Activated CD8-positive, alpha-beta memory T cell treated with anti-CD3 and anti-CD28 coated beads, Interleukin-2, amount 10 ng/mL, durations not matched to agents 7 days and 5 days (primary cell): ENCODE measurements around the gene TSACC. TPM values are rescaled to one million over a fixed set of nuclear protein-coding genes. Genes with fewer than 3 reads are reported as not detected.

Source experiments
- ATAC-seq: fragments of 150-1000 bp; cut with Tn5 transposase; one replicate; pipeline ENCODE4 v1.10.0; 2021; ENCODE audit warnings: moderate library complexity
- CTCF ChIA-PET: fragments of 350-600 bp; sonication (Branson Sonifier 250); formaldehyde crosslinking; loops from one replicate; lab custom pipeline; 2021; ENCODE audit warnings: antibody characterized with exemption; lab: Charles Lee
- DNase-seq: peaks from one replicate; pipeline ENCODE4 v3.0.0-alpha.2; 2020
- H3K27ac Mint-ChIP-seq: one replicate; pipeline ENCODE4 v1.8.0; 2021; ENCODE audit warnings: mild to moderate bottlenecking, mixed read lengths
- H3K27me3 Mint-ChIP-seq: one replicate; pipeline ENCODE4 v1.8.0; 2021; ENCODE audit warnings: mixed read lengths
- H3K36me3 Mint-ChIP-seq: one replicate; pipeline ENCODE4 v1.8.0; 2021; ENCODE audit warnings: mild to moderate bottlenecking, mixed read lengths
- H3K4me1 Mint-ChIP-seq: one replicate; pipeline ENCODE4 v1.8.0; 2021; ENCODE audit warnings: mixed read lengths
- H3K4me3 Mint-ChIP-seq: one replicate; pipeline ENCODE4 v1.8.0; 2021; ENCODE audit warnings: mild to moderate bottlenecking, moderate library complexity, mixed read lengths
- H3K9me3 Mint-ChIP-seq: one replicate; pipeline ENCODE4 v1.8.0; 2022; ENCODE audit warnings: low read depth, mixed read lengths
- total RNA-seq, 2 experiments: library from RNA; stranded (reverse); gene quantifications; one replicate each; pipeline ENCODE4 v1.2.3, GENCODE V29; 2021

Gene TSACC
- total RNA-seq = not detected

GRCh38 chr1:156338180-156338976, at the start of gene TSACC, which contains the start of gene CCT3:
Gene TSACC (plus strand): TSS chr1:156338526. CDS start chr1:156339758, 1,232 bp downstream.
Gene CCT3 (minus strand): TSS chr1:156338292. CDS start chr1:156338184, 108 bp downstream.
- peaks cover 27% of the 10 kb centered on the region for H3K36me3 Mint-ChIP-seq
- H3K9me3 Mint-ChIP-seq = no peaks in the 10 kb centered on the region
- peak within 1 kb of the TSS; percentile 89 for H3K27ac Mint-ChIP-seq
- H3K4me3 Mint-ChIP-seq = peak within 1 kb of the TSS; percentile 95
- DNase-seq (peak; percentile 99), ATAC-seq (peak; percentile 95)
- H3K27me3 Mint-ChIP-seq = peaks cover 10% of the 10 kb centered on the region
- H3K4me1 Mint-ChIP-seq = peaks cover 30% of the 10 kb centered on the region
- CTCF ChIA-PET = interaction anchor here (0.9 to 3.5 kb wide), 8 partner anchors 20 to 272 kb away, joined by 3 to 16 read pairs (median 4); partner anchors contain the start of gene GLMP

DNA sequence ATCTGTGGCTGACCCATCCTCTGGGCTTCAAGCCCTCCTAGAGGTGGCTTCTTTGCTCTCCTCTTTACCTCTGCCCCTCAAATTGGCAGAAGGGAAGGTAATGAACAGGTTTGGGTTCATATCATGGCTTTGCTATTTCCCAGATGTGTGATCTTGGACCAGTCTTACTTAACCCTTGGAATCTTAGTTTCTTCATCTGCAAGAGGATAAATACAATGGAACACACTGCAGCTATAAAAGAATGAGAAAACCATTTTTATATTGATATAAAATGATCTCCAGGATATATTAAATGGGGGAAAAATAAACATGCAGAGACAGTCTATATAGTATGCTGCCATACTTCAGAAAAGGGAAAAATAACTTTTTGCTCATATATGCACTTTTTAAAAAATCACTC, 48.5 kb upstream of the TSACC start:
- DNase-seq = no peak
- Mint-ChIP-seq H3K4me3 (no peak overlapping the region), H3K4me1 (peaks cover 7% of the 10 kb centered on the region), H3K9me3 (no peaks in the 10 kb centered on the region), H3K27me3 (no peaks in the 10 kb centered on the region), H3K27ac (no peak overlapping the region), H3K36me3 (peaks cover 8% of the 10 kb centered on the region)
- CTCF ChIA-PET = interaction anchor here (0.6 to 0.7 kb wide), 2 partner anchors 29 to 173 kb away, joined by 3 read pairs; no protein-coding TSS in a partner anchor
- ATAC-seq = no peak

GRCh38 chr1:156291226-156292061, 46.9 kb upstream of the TSACC start:
- DNase-seq (no peak), ATAC-seq (no peak)
- no peak overlapping the region for H3K27ac Mint-ChIP-seq
- peaks cover 18% of the 10 kb centered on the region for H3K4me1 Mint-ChIP-seq
- no peaks in the 10 kb centered on the region for H3K9me3 Mint-ChIP-seq
- peaks cover 8% of the 10 kb centered on the region for H3K36me3 Mint-ChIP-seq
- H3K27me3 Mint-ChIP-seq = no peaks in the 10 kb centered on the region
- CTCF ChIA-PET = interaction anchor here (0.5 kb wide), 1 partner anchor 803 kb away, joined by 3 read pairs; no protein-coding TSS in a partner anchor
- no peak overlapping the region for H3K4me3 Mint-ChIP-seq

DNA sequence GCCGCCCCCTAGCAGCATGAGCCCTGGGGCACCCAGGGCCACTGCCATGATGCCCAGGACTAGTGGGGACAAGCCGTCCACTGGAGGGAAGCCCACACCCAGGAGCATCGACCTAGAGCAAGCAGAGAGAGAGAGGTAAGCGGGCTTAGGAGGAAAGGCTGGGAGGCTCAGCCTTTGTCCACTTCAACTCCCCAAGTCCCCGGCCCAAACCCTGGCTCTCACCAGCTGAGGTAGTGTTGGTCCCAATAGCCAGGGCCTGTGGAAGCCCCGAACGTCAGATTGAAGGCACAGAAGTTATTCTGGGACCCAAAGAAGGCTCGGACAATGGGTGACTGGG, 45.3 kb upstream of the TSACC start:
- CTCF ChIA-PET = no interaction called here
- no peak overlapping the region for H3K27ac Mint-ChIP-seq
- no peak overlapping the region for H3K4me3 Mint-ChIP-seq
- DNase-seq (no peak), ATAC-seq (no peak)
- no peaks in the 10 kb centered on the region for H3K9me3 Mint-ChIP-seq
- no peaks in the 10 kb centered on the region for H3K27me3 Mint-ChIP-seq
- H3K36me3 Mint-ChIP-seq = peaks cover 8% of the 10 kb centered on the region
- peaks cover 18% of the 10 kb centered on the region for H3K4me1 Mint-ChIP-seq

DNA sequence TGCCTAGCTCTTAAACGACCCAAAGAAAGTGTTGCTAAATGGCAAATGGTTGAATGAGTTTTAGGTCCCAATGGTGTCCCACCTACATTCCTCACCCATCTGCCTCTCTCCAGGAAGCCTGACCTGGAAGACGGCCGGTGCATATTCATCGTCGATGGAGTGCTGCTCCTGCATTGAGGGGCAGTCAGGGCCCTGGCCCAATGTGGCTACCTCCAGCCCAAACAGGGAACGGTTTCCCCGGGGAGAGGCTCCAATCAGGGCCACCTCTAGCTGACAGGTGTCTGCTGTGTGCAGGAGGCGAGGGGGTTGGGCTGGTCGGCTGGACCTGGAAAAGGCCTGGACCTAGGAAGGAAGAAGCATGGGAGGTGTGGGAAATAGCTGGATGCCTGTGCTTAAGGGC, 44.4 kb upstream of the TSACC start:
- no peaks in the 10 kb centered on the region for H3K27me3 Mint-ChIP-seq
- H3K9me3 Mint-ChIP-seq = no peaks in the 10 kb centered on the region
- H3K4me3 Mint-ChIP-seq = no peak overlapping the region
- no peak overlapping the region for H3K27ac Mint-ChIP-seq
- H3K36me3 Mint-ChIP-seq = peaks cover 4% of the 10 kb centered on the region
- CTCF ChIA-PET = no interaction called here
- peaks cover 18% of the 10 kb centered on the region for H3K4me1 Mint-ChIP-seq
- no peak for DNase-seq
- no peak for ATAC-seq

DNA sequence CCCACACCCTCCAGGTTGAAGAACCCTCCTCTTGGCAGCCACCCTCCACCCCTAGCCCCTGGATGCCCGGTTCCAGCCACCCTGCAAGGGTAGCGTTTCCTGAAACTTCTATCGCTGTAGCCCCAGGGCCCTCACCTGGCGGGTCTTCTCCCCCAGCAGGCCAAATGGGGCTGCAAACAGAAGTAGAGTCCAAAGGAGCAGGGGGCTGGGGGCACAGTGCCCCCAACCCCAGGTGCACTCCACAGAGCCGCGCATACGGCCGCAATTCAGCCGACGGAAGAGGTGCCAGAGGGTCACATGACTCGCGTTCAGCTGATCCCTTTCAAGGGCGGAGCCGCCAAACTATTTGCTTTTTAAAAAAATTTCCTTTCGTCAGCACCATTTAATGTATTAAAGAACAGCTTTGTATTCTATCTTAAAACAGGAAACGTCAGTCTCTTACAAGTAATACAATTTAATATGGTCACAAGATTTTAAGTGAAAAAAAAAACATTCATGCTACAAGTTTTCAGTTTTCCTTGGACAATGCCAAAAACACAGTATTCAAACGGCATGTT, 42.9 kb upstream of the TSACC start, which contains the start of gene GLMP:
Gene GLMP (minus strand): TSS at position 289 of the 557 bp plus-strand sequence. CDS start 34 bp downstream, at position 255.
- Mint-ChIP-seq H3K4me1 (peaks cover 18% of the 10 kb centered on the region), H3K9me3 (no peaks in the 10 kb centered on the region), H3K27ac (peak within 1 kb of the TSS; percentile 73), H3K27me3 (no peaks in the 10 kb centered on the region), H3K4me3 (peak within 1 kb of the TSS; percentile 83), H3K36me3 (peaks cover 3% of the 10 kb centered on the region)
- peak; percentile 79 for DNase-seq
- ATAC-seq = peak; percentile 91
- CTCF ChIA-PET = interaction anchor here (0.8 to 1.6 kb wide), 4 partner anchors 10 to 153 kb away, joined by 3 to 4 read pairs (median 4); partner anchors contain the start of genes CCT3 and TSACC

DNA sequence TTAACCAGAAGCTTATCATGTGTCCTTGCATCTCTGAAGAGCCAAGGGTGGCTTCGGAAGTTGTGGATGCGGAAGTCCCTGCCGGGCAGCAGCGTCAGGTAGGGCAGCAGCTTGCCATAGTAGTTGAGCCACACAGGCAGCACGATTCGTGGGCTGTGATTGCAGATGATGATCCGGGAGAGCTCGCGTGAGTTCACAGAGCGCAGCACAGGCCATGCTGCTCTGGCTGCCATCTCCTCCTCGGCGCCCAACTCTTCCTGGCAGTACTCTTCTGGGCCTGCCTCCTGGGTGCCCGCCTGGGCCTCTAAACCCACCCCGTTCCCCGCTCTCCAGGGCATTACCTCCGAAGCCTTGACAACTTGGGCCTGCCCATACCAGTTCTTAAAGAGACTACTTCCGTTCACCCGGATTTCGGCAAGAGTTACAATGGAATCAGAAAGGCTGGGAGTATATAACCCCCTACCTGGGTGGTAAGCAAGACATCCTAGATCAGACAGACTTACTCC, 39.4 kb upstream of the TSACC start, which contains the start of gene VHLL:
Gene VHLL (minus strand): TSS at position 456 of the 506 bp plus-strand sequence. CDS start 118 bp downstream, at position 338.
- no peak for ATAC-seq
- CTCF ChIA-PET = interaction anchor here (0.9 to 1.0 kb wide), 2 partner anchors 9 to 18 kb away, joined by 3 read pairs; no protein-coding TSS in a partner anchor
- H3K36me3 Mint-ChIP-seq = peaks cover 2% of the 10 kb centered on the region
- no peaks in the 10 kb centered on the region for H3K27me3 Mint-ChIP-seq
- no peak within 1 kb of the TSS for H3K27ac Mint-ChIP-seq
- no peaks in the 10 kb centered on the region for H3K9me3 Mint-ChIP-seq
- no peak for DNase-seq
- H3K4me1 Mint-ChIP-seq = peaks cover 18% of the 10 kb centered on the region
- no peak within 1 kb of the TSS for H3K4me3 Mint-ChIP-seq

- ATAC-seq (no peak), DNase-seq (no peak)
- Mint-ChIP-seq H3K36me3 (peaks cover 9% of the 10 kb centered on the region), H3K4me1 (no peaks in the 10 kb centered on the region), H3K9me3 (no peaks in the 10 kb centered on the region), H3K4me3 (no peak overlapping the region), H3K27ac (no peak overlapping the region), H3K27me3 (no peaks in the 10 kb centered on the region)
- CTCF ChIA-PET = interaction anchor here (1.1 to 1.3 kb wide), 3 partner anchors 15 to 365 kb away, joined by 3 to 4 read pairs (median 3); no protein-coding TSS in a partner anchor
Measured at GRCh38 chr1:156303241-156303640, 35.1 kb upstream of the TSACC start.

DNA sequence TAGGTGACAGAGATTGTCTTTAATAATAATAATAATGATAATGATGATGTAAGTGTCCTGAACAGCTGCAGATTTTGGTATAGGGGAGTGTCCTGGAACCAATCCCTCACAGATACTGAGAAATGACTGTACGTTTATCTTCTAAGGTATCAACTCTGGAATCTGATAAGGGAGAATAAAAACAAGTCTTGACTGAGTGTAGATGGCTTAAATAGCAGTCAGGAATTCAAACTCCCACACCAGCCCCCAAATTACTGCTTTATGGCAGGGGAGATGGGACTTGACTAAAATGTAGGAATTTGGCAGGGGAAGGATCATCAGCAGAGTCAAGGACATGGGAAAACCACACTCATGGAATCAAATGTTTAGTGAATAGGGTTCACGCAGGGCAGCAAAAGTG, 33.1 kb upstream of the TSACC start:
- no peaks in the 10 kb centered on the region for H3K27me3 Mint-ChIP-seq
- H3K4me3 Mint-ChIP-seq = no peak overlapping the region
- ATAC-seq (no peak), DNase-seq (no peak)
- CTCF ChIA-PET = no interaction called here
- peaks cover 19% of the 10 kb centered on the region for H3K36me3 Mint-ChIP-seq
- no peaks in the 10 kb centered on the region for H3K9me3 Mint-ChIP-seq
- H3K4me1 Mint-ChIP-seq = no peaks in the 10 kb centered on the region
- no peak overlapping the region for H3K27ac Mint-ChIP-seq

DNA sequence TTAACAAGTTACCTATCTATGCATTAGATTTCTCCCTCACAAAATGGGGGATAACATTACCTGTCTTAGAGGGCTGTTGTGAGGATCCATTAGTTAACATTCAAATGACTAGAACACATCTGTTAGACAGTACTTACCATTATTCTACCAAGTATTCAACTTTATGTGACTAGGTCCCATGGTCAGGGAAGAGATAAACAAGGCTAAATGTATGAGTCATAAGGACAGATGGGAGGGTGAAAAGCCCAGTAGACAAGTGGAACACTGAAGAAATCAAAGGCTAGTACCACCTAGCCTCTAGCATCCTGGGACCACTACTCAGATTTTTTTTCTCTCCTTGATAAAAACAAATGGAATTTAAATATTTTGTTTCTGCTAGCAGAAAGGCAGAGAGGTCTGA, 30.2 kb upstream of the TSACC start:
- no peaks in the 10 kb centered on the region for H3K9me3 Mint-ChIP-seq
- ATAC-seq (no peak), DNase-seq (no peak)
- H3K27ac Mint-ChIP-seq = peak overlapping the region; percentile 37
- CTCF ChIA-PET = interaction anchor here (1.1 kb wide), 2 partner anchors 10 to 11 kb away, joined by 3 to 5 read pairs; no protein-coding TSS in a partner anchor
- H3K36me3 Mint-ChIP-seq = peaks cover 34% of the 10 kb centered on the region
- no peaks in the 10 kb centered on the region for H3K27me3 Mint-ChIP-seq
- no peaks in the 10 kb centered on the region for H3K4me1 Mint-ChIP-seq
- no peak overlapping the region for H3K4me3 Mint-ChIP-seq

- Mint-ChIP-seq H3K36me3 (peaks cover 45% of the 10 kb centered on the region), H3K9me3 (no peaks in the 10 kb centered on the region), H3K27ac (no peak overlapping the region), H3K27me3 (no peaks in the 10 kb centered on the region), H3K4me1 (no peaks in the 10 kb centered on the region), H3K4me3 (no peak overlapping the region)
- ATAC-seq (no peak), DNase-seq (no peak)
- CTCF ChIA-PET = interaction anchor here (1.2 to 2.6 kb wide), 2 partner anchors 9 to 26 kb away, joined by 5 to 7 read pairs; no protein-coding TSS in a partner anchor
Measured at GRCh38 chr1:156310962-156311361, 27.4 kb upstream of the TSACC start.

DNA sequence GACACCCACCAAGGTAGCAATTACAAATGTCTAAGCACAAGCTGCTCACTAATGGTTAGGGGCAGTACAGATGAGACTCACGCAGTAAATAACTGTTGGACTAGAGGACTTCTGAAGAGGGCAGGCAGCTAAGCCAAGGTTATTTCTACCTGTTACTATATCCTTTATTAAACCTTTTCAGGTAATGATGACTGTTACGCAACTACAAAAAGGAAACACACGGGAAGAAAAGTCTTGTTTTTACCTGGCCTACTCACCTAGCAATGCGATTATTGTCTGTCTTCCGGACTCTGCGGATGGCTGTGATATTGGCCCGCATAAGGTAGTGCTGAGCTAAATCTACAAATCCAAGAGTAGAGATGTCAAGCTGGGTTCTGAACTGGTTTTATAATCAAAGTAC, 21.4 kb upstream of the TSACC start:
- CTCF ChIA-PET = interaction anchor here (0.8 to 1.3 kb wide), 4 partner anchors 16 to 130 kb away, joined by 3 read pairs; partner anchors contain the start of gene VHLL
- no peak overlapping the region for H3K4me3 Mint-ChIP-seq
- peaks cover 54% of the 10 kb centered on the region for H3K36me3 Mint-ChIP-seq
- no peaks in the 10 kb centered on the region for H3K9me3 Mint-ChIP-seq
- H3K27me3 Mint-ChIP-seq = no peaks in the 10 kb centered on the region
- no peak for ATAC-seq
- no peaks in the 10 kb centered on the region for H3K4me1 Mint-ChIP-seq
- DNase-seq = no peak
- no peak overlapping the region for H3K27ac Mint-ChIP-seq
